ENCODE measurements around the gene NFASC. TPM values are rescaled to one million over a fixed set of nuclear protein-coding genes. Genes with fewer than 3 reads are reported as not detected.
A peak's percentile ranks its signal among the peaks of the same experiment; 100 is the strongest.

The NFASC gene
- 0.80 and 1.1 TPM in 2 replicates for total RNA-seq
- 5.3 TPM for polyA plus RNA-seq (2012)

GRCh38 chr1:204870160-204870912, at the start of gene NFASC:
Gene NFASC, plus strand, starts transcription at chr1:204870862. Its CDS starts 73,454 bp downstream, at chr1:204944316.
- no peak for DNase-seq (ENCODE audit: low read depth)

- DNase-seq (ENCODE audit: low read depth) = no peak
Observed at GRCh38 chr1:204821476-204821875, 49.2 kb upstream of the NFASC start.

GRCh38 chr1:204821924-204822323, 48.7 kb upstream of the NFASC start:
- no peak for DNase-seq (ENCODE audit: low read depth)

- peak; percentile 7 for DNase-seq (ENCODE audit: low read depth)
Observed at GRCh38 chr1:204826970-204827369, 43.7 kb upstream of the NFASC start.

GRCh38 chr1:204828352-204828850, 42.3 kb upstream of the NFASC start:
- DNase-seq (ENCODE audit: low read depth) = no peak

GRCh38 chr1:204829133-204829825, 41.4 kb upstream of the NFASC start:
- no peak for DNase-seq (ENCODE audit: low read depth)

- DNase-seq (ENCODE audit: low read depth) = no peak
Observed at GRCh38 chr1:204830747-204831146, 39.9 kb upstream of the NFASC start.

GRCh38 chr1:204831186-204831585, 39.5 kb upstream of the NFASC start:
- no peak for DNase-seq (ENCODE audit: low read depth)

- DNase-seq (ENCODE audit: low read depth) = no peak
Observed at GRCh38 chr1:204834336-204834735, 36.3 kb upstream of the NFASC start.

GRCh38 chr1:204834752-204835151, 35.9 kb upstream of the NFASC start:
- no peak for DNase-seq (ENCODE audit: low read depth)

- no peak for DNase-seq (ENCODE audit: low read depth)
Observed at GRCh38 chr1:204835737-204836136, 34.9 kb upstream of the NFASC start.

- no peak for DNase-seq (ENCODE audit: low read depth)
Observed at GRCh38 chr1:204836856-204837255, 33.8 kb upstream of the NFASC start.

GRCh38 chr1:204837440-204838084, 33.1 kb upstream of the NFASC start:
- DNase-seq (ENCODE audit: low read depth) = peak; percentile 74

- DNase-seq (ENCODE audit: low read depth) = no peak
Observed at GRCh38 chr1:204841316-204841715, 29.3 kb upstream of the NFASC start.

GRCh38 chr1:204841798-204842197, 28.9 kb upstream of the NFASC start:
- no peak for DNase-seq (ENCODE audit: low read depth)

- DNase-seq (ENCODE audit: low read depth) = no peak
Observed at GRCh38 chr1:204842369-204842768, 28.3 kb upstream of the NFASC start.

- no peak for DNase-seq (ENCODE audit: low read depth)
Observed at GRCh38 chr1:204842892-204843291, 27.8 kb upstream of the NFASC start.

GRCh38 chr1:204846546-204846945, 24.1 kb upstream of the NFASC start:
- DNase-seq (ENCODE audit: low read depth) = no peak

GRCh38 chr1:204848579-204848978, 22.1 kb upstream of the NFASC start:
- DNase-seq (ENCODE audit: low read depth) = no peak

- DNase-seq (ENCODE audit: low read depth) = no peak
Observed at GRCh38 chr1:204852854-204853253, 17.8 kb upstream of the NFASC start.

- no peak for DNase-seq (ENCODE audit: low read depth)
Observed at GRCh38 chr1:204853436-204853835, 17.2 kb upstream of the NFASC start.

- no peak for DNase-seq (ENCODE audit: low read depth)
Observed at GRCh38 chr1:204854286-204854685, 16.4 kb upstream of the NFASC start.
